Keratinocyte (primary cell): Measurements from ENCODE around the gene GPRIN1.

Source experiments
- EZH2 ChIP-seq: IDR thresholded peaks from one replicate; pipeline ENCODE4 v1.6.1; 2012; ENCODE audit warnings: inconsistent platforms, mild to moderate bottlenecking, low read length, moderate library complexity
- TF ChIP-seq, protein P1 (sequence below), 3 experiments: IDR thresholded peaks in 1 of 3; conservative IDR thresholded peaks in 1 of 3; optimal IDR thresholded peaks in 1 of 3; 2 replicates in 2 of 3; 3 replicates in 1 of 3; pipeline versions ENCODE3 to v1.5.1; 2011; ENCODE audit warnings: low read length in 3 of 3, mild to moderate bottlenecking in 3 of 3, moderate library complexity in 2 of 3, control low read depth in 1 of 3, inconsistent platforms in 1 of 3; ENCODE audit not compliant: insufficient read depth in 2 of 3; ENCODE audit errors: extremely low read depth in 1 of 3

DNA sequence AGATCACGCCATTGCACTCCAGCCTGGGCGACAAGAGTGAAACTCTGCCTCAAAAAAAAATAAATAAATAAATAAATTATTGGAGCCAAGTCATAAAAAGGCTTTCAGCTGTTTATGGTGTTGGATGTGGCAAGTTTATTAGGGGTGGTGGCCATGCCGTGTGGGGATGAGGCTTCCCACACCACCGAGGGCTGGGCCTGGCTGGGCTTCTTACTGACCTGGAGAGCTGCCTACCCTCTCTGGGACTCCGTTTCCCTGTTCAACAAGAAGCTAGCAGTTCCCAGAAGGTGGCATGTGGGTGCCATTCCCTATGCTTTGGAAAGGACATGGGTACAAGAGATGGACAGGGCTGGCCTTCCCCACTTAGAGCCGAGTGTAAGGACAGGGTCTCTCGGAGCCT, 22.6 kb downstream of the GPRIN1 start:
- TF ChIP-seq, protein P1, sequence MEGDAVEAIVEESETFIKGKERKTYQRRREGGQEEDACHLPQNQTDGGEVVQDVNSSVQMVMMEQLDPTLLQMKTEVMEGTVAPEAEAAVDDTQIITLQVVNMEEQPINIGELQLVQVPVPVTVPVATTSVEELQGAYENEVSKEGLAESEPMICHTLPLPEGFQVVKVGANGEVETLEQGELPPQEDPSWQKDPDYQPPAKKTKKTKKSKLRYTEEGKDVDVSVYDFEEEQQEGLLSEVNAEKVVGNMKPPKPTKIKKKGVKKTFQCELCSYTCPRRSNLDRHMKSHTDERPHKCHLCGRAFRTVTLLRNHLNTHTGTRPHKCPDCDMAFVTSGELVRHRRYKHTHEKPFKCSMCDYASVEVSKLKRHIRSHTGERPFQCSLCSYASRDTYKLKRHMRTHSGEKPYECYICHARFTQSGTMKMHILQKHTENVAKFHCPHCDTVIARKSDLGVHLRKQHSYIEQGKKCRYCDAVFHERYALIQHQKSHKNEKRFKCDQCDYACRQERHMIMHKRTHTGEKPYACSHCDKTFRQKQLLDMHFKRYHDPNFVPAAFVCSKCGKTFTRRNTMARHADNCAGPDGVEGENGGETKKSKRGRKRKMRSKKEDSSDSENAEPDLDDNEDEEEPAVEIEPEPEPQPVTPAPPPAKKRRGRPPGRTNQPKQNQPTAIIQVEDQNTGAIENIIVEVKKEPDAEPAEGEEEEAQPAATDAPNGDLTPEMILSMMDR (optimal IDR thresholded peaks at IDR 0.05 in 1 of 3, IDR thresholded peaks at IDR 0.05 in 1 of 3, conservative IDR thresholded peaks at IDR 0.05 in 1 of 3; ENCODE audit: extremely low read depth in 1 of 3, insufficient read depth in 2 of 3, low read length in 3 of 3) = no peak
- TF ChIP-seq EZH2 = no peak
